Breast epithelium (tissue), 3 donors: ENCODE data around the gene R3HDM4.

Experiments used
- POLR2A ChIP-seq: fragments of 450-650 bp; IDR thresholded peaks from one replicate; pipeline ENCODE4 v1.6.1; 2016; ENCODE audit warnings: antibody characterized with exemption, mild to moderate bottlenecking, moderate library complexity
- TF ChIP-seq, protein P1 (sequence below), 3 donors: fragments of 450-650 bp; IDR thresholded peaks; one replicate each; pipeline ENCODE4 v1.5.1; 2016 to 2017; ENCODE audit warnings: antibody characterized with exemption in 3 of 3, mild to moderate bottlenecking in 3 of 3, moderate library complexity in 3 of 3

DNA sequence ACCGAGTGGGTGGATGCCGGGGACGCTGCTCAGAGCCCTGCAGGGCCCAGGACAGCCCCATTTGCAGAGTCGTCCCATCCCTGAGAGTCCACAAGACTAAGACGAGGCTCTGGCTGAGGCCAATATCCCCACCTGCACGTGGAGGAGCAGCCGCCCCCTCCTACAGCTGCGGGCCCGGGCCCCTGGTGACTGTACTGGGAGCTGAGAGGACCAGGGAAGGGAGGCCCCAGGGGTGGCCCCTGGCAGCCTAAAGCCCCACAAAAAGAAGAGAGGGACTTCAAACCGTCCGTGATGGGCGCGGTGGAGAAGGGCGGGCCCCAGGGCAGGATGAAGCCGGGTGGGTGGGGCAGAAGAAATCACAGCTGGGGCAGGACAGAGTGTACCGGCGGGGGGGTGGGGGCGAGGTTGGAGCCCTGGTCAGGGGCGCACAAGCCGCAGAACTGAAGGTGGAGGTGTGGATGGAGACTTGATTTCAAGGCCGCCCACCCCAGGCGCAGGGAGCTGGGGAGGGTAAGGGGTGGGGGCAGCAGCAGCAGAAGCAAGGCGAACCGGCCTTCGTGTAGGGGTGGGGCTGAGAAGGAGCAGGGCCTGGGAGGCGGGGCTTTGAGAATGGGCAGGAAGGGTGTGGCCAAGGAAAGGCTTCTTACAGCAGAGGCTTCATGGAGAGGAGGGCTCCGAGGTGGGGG, 40.6 kb downstream of the R3HDM4 start:
- TF ChIP-seq POLR2A: no peak
- TF ChIP-seq, protein P1, sequence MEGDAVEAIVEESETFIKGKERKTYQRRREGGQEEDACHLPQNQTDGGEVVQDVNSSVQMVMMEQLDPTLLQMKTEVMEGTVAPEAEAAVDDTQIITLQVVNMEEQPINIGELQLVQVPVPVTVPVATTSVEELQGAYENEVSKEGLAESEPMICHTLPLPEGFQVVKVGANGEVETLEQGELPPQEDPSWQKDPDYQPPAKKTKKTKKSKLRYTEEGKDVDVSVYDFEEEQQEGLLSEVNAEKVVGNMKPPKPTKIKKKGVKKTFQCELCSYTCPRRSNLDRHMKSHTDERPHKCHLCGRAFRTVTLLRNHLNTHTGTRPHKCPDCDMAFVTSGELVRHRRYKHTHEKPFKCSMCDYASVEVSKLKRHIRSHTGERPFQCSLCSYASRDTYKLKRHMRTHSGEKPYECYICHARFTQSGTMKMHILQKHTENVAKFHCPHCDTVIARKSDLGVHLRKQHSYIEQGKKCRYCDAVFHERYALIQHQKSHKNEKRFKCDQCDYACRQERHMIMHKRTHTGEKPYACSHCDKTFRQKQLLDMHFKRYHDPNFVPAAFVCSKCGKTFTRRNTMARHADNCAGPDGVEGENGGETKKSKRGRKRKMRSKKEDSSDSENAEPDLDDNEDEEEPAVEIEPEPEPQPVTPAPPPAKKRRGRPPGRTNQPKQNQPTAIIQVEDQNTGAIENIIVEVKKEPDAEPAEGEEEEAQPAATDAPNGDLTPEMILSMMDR (IDR thresholded peaks at IDR 0.05): no peak
